ENCODE results near the gene KANSL2.
A peak's percentile ranks its signal among the peaks of the same experiment; 100 is the strongest.

DNA sequence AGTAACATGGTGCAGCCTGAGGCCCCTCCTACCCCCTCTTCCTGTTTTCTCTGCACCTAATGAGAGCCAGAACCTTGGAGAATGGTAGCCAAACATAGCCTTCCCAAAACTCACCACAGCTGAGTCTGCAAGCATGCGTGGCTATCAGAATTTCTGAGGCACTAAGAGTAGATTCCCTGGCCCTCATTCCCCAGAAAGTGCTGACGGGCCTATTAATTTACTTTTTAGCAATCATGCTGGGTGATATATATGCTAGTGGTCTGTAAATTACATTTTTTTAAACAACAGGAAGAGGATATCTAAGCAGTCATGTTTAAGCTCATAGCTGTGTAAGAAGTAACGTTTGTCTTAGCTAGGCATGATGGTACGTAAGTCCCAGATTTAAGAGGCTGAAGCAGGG is 30.4 kb downstream of the KANSL2 start:
- no peak for TF ChIP-seq GABPA (IDR thresholded peaks at IDR 0.05; ENCODE audit: low read depth, low read length)
- no peak for TF ChIP-seq GABPA (CRISPR knock-in tag; IDR thresholded peaks at IDR 0.05; ENCODE audit: low read depth)
- no peak for TF ChIP-seq MYC (CRISPR knock-in tag; IDR thresholded peaks at IDR 0.05; ENCODE audit: borderline replicate concordance)
- TF ChIP-seq, protein P1, sequence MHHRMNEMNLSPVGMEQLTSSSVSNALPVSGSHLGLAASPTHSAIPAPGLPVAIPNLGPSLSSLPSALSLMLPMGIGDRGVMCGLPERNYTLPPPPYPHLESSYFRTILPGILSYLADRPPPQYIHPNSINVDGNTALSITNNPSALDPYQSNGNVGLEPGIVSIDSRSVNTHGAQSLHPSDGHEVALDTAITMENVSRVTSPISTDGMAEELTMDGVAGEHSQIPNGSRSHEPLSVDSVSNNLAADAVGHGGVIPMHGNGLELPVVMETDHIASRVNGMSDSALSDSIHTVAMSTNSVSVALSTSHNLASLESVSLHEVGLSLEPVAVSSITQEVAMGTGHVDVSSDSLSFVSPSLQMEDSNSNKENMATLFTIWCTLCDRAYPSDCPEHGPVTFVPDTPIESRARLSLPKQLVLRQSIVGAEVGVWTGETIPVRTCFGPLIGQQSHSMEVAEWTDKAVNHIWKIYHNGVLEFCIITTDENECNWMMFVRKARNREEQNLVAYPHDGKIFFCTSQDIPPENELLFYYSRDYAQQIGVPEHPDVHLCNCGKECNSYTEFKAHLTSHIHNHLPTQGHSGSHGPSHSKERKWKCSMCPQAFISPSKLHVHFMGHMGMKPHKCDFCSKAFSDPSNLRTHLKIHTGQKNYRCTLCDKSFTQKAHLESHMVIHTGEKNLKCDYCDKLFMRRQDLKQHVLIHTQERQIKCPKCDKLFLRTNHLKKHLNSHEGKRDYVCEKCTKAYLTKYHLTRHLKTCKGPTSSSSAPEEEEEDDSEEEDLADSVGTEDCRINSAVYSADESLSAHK (CRISPR knock-in tag; IDR thresholded peaks at IDR 0.05; ENCODE audit: borderline replicate concordance) = no peak
- TF ChIP-seq, protein P2, sequence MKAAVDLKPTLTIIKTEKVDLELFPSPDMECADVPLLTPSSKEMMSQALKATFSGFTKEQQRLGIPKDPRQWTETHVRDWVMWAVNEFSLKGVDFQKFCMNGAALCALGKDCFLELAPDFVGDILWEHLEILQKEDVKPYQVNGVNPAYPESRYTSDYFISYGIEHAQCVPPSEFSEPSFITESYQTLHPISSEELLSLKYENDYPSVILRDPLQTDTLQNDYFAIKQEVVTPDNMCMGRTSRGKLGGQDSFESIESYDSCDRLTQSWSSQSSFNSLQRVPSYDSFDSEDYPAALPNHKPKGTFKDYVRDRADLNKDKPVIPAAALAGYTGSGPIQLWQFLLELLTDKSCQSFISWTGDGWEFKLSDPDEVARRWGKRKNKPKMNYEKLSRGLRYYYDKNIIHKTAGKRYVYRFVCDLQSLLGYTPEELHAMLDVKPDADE (CRISPR knock-in tag; IDR thresholded peaks at IDR 0.05) = no peak
- TF ChIP-seq FOXA3 (CRISPR knock-in tag; IDR thresholded peaks at IDR 0.05) = no peak
- TF ChIP-seq ZNF788 (CRISPR knock-in tag; IDR thresholded peaks at IDR 0.05; ENCODE audit: borderline replicate concordance) = no peak
- peak; percentile 40 for TF ChIP-seq MAFF (IDR thresholded peaks at IDR 0.05; ENCODE audit: low read depth, low read length)
- TF ChIP-seq, protein P3, sequence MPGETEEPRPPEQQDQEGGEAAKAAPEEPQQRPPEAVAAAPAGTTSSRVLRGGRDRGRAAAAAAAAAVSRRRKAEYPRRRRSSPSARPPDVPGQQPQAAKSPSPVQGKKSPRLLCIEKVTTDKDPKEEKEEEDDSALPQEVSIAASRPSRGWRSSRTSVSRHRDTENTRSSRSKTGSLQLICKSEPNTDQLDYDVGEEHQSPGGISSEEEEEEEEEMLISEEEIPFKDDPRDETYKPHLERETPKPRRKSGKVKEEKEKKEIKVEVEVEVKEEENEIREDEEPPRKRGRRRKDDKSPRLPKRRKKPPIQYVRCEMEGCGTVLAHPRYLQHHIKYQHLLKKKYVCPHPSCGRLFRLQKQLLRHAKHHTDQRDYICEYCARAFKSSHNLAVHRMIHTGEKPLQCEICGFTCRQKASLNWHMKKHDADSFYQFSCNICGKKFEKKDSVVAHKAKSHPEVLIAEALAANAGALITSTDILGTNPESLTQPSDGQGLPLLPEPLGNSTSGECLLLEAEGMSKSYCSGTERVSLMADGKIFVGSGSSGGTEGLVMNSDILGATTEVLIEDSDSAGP (CRISPR knock-in tag; IDR thresholded peaks at IDR 0.05; ENCODE audit: borderline replicate concordance) = no peak
- TF ChIP-seq, protein P4, sequence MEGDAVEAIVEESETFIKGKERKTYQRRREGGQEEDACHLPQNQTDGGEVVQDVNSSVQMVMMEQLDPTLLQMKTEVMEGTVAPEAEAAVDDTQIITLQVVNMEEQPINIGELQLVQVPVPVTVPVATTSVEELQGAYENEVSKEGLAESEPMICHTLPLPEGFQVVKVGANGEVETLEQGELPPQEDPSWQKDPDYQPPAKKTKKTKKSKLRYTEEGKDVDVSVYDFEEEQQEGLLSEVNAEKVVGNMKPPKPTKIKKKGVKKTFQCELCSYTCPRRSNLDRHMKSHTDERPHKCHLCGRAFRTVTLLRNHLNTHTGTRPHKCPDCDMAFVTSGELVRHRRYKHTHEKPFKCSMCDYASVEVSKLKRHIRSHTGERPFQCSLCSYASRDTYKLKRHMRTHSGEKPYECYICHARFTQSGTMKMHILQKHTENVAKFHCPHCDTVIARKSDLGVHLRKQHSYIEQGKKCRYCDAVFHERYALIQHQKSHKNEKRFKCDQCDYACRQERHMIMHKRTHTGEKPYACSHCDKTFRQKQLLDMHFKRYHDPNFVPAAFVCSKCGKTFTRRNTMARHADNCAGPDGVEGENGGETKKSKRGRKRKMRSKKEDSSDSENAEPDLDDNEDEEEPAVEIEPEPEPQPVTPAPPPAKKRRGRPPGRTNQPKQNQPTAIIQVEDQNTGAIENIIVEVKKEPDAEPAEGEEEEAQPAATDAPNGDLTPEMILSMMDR (CRISPR knock-in tag; IDR thresholded peaks at IDR 0.05) = no peak
- no peak for TF ChIP-seq NR3C1 (CRISPR knock-in tag; IDR thresholded peaks at IDR 0.05)
- TF ChIP-seq CBX5 (CRISPR knock-in tag; IDR thresholded peaks at IDR 0.05; ENCODE audit: borderline replicate concordance) = no peak
- TF ChIP-seq ATF1 (CRISPR knock-in tag; IDR thresholded peaks at IDR 0.05) = no peak
